Spleen (tissue), 7 donors: ENCODE data around the gene CABP4.

Source experiments
- POLR2AphosphoS5 ChIP-seq, 3 donors: sonication (generic); formaldehyde crosslinking; IDR thresholded peaks; one replicate each; pipeline ENCODE4 v1.5.1; 2017; ENCODE audit warnings: antibody characterized with exemption in 3 of 3
- TF ChIP-seq, protein P1 (sequence below), 11 experiments: fragments of 200-600 bp in 7 of 11; fragments of 450-650 bp in 4 of 11; sonication (generic) in 4 of 11; IDR thresholded peaks in 8 of 11; conservative IDR thresholded peaks in 3 of 11; 1 replicate in 7 of 11; 2 replicates in 4 of 11; pipeline versions ENCODE4 v1.4.0 to v1.8.0; 2016 to 2021; ENCODE audit warnings: antibody characterized with exemption in 11 of 11, inconsistent platforms in 4 of 11, mild to moderate bottlenecking in 1 of 11
- donor health status: DM: no; HTN: no; CAD: no; lungs with moderate emphysema.
- donor health status: DM: no; HTN: no; CAD: no.
- donor health status: DM: no; HTN: no; CAD: no.

- TF ChIP-seq POLR2AphosphoS5 (IDR thresholded peaks at IDR 0.05): no peak
- TF ChIP-seq, protein P1, sequence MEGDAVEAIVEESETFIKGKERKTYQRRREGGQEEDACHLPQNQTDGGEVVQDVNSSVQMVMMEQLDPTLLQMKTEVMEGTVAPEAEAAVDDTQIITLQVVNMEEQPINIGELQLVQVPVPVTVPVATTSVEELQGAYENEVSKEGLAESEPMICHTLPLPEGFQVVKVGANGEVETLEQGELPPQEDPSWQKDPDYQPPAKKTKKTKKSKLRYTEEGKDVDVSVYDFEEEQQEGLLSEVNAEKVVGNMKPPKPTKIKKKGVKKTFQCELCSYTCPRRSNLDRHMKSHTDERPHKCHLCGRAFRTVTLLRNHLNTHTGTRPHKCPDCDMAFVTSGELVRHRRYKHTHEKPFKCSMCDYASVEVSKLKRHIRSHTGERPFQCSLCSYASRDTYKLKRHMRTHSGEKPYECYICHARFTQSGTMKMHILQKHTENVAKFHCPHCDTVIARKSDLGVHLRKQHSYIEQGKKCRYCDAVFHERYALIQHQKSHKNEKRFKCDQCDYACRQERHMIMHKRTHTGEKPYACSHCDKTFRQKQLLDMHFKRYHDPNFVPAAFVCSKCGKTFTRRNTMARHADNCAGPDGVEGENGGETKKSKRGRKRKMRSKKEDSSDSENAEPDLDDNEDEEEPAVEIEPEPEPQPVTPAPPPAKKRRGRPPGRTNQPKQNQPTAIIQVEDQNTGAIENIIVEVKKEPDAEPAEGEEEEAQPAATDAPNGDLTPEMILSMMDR (IDR thresholded peaks at IDR 0.05 in 8 of 11, conservative IDR thresholded peaks at IDR 0.05 in 3 of 11): no peak
These were observed 47.3 kb downstream of the CABP4 start for GRCh38 chr11:67502328-67502979.
